WTC11 (cell line): ENCODE measurements around the gene FOXA2.

ENCODE experiments used
- CBFB ChIP-seq: sonication (generic); formaldehyde crosslinking; IDR thresholded peaks from 2 replicates; pipeline ENCODE4 v1.8.1; 2022; ENCODE audit warnings: mild to moderate bottlenecking, low read depth, missing genetic modification reagents
- ELF4 ChIP-seq: sonication (generic); formaldehyde crosslinking; IDR thresholded peaks from 2 replicates; pipeline ENCODE4 v1.8.1; 2022; ENCODE audit warnings: low read depth, mild to moderate bottlenecking, moderate library complexity, missing genetic modification reagents
- IRF2 ChIP-seq: sonication (generic); formaldehyde crosslinking; IDR thresholded peaks from 2 replicates; pipeline ENCODE4 v1.8.0; 2022; ENCODE audit warnings: low read depth, missing genetic modification reagents, borderline replicate concordance
- NFE2L1 ChIP-seq: sonication (generic); formaldehyde crosslinking; IDR thresholded peaks from 2 replicates; pipeline ENCODE4 v1.8.1; 2023; ENCODE audit warnings: missing genetic modification reagents
- TEAD4 ChIP-seq: sonication (generic); formaldehyde crosslinking; IDR thresholded peaks from 2 replicates; pipeline ENCODE4 v1.8.0; 2022; ENCODE audit warnings: mild to moderate bottlenecking, missing genetic modification reagents
- TF ChIP-seq, protein P1 (sequence below): fragments of 200-600 bp; IDR thresholded peaks from 2 replicates; pipeline ENCODE4 v1.8.0; 2022; ENCODE audit warnings: antibody characterized with exemption
- TF ChIP-seq, protein P2 (sequence below): sonication (generic); formaldehyde crosslinking; IDR thresholded peaks from 2 replicates; pipeline ENCODE4 v1.8.0; 2023; ENCODE audit warnings: missing genetic modification reagents
- TF ChIP-seq, protein P3 (sequence below): sonication (generic); formaldehyde crosslinking; IDR thresholded peaks from 2 replicates; pipeline ENCODE4 v1.8.0; 2022; ENCODE audit warnings: mild to moderate bottlenecking, missing genetic modification reagents
- TF ChIP-seq, protein P4 (sequence below): sonication (generic); formaldehyde crosslinking; IDR thresholded peaks from 2 replicates; pipeline ENCODE4 v1.8.1; 2023; ENCODE audit warnings: mild to moderate bottlenecking, missing genetic modification reagents

DNA sequence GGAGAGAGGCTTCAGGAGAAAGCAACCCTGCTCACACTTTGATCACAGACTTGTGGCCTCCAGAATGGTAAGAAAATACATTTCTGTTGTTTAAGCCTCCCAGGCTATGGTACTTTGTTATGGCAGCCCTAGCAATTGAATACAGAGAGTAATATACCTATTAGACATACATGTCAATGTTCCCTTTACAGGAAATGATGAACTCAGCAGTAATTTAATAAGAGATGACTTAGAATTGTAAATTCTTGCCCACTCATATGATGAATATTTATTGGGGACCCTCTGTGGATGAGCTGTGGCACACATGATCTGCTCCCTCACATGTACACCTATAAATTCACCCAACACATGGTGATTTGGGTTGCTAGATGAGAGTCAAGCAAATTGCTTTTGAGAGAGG lies 20.4 kb upstream of the FOXA2 start:
- TF ChIP-seq, protein P1, sequence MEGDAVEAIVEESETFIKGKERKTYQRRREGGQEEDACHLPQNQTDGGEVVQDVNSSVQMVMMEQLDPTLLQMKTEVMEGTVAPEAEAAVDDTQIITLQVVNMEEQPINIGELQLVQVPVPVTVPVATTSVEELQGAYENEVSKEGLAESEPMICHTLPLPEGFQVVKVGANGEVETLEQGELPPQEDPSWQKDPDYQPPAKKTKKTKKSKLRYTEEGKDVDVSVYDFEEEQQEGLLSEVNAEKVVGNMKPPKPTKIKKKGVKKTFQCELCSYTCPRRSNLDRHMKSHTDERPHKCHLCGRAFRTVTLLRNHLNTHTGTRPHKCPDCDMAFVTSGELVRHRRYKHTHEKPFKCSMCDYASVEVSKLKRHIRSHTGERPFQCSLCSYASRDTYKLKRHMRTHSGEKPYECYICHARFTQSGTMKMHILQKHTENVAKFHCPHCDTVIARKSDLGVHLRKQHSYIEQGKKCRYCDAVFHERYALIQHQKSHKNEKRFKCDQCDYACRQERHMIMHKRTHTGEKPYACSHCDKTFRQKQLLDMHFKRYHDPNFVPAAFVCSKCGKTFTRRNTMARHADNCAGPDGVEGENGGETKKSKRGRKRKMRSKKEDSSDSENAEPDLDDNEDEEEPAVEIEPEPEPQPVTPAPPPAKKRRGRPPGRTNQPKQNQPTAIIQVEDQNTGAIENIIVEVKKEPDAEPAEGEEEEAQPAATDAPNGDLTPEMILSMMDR = no peak
- no peak for TF ChIP-seq NFE2L1 (CRISPR knock-in tag)
- TF ChIP-seq, protein P2, sequence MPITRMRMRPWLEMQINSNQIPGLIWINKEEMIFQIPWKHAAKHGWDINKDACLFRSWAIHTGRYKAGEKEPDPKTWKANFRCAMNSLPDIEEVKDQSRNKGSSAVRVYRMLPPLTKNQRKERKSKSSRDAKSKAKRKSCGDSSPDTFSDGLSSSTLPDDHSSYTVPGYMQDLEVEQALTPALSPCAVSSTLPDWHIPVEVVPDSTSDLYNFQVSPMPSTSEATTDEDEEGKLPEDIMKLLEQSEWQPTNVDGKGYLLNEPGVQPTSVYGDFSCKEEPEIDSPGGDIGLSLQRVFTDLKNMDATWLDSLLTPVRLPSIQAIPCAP (CRISPR knock-in tag) = no peak
- no peak for TF ChIP-seq IRF2 (CRISPR knock-in tag)
- no peak for TF ChIP-seq CBFB (CRISPR knock-in tag)
- no peak for TF ChIP-seq TEAD4
- TF ChIP-seq, protein P3, sequence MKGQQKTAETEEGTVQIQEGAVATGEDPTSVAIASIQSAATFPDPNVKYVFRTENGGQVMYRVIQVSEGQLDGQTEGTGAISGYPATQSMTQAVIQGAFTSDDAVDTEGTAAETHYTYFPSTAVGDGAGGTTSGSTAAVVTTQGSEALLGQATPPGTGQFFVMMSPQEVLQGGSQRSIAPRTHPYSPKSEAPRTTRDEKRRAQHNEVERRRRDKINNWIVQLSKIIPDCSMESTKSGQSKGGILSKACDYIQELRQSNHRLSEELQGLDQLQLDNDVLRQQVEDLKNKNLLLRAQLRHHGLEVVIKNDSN (CRISPR knock-in tag) = no peak
- TF ChIP-seq ELF4 (CRISPR knock-in tag) = no peak
- TF ChIP-seq, protein P4, sequence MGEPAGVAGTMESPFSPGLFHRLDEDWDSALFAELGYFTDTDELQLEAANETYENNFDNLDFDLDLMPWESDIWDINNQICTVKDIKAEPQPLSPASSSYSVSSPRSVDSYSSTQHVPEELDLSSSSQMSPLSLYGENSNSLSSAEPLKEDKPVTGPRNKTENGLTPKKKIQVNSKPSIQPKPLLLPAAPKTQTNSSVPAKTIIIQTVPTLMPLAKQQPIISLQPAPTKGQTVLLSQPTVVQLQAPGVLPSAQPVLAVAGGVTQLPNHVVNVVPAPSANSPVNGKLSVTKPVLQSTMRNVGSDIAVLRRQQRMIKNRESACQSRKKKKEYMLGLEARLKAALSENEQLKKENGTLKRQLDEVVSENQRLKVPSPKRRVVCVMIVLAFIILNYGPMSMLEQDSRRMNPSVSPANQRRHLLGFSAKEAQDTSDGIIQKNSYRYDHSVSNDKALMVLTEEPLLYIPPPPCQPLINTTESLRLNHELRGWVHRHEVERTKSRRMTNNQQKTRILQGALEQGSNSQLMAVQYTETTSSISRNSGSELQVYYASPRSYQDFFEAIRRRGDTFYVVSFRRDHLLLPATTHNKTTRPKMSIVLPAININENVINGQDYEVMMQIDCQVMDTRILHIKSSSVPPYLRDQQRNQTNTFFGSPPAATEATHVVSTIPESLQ = no peak
